CD14-positive monocyte (primary cell): Measurements from ENCODE around the gene FAM98B. TPM values are rescaled to one million over a fixed set of nuclear protein-coding genes. Genes with fewer than 3 reads are reported as not detected.

Source experiments
- DNase-seq, 3 donors: peaks; one replicate each; pipeline ENCODE4 v3.0.0-alpha.2; 2011 to 2022
- H2AFZ ChIP-seq: 2 replicates; pipeline ENCODE4 v1.6.0; 2012; ENCODE audit warnings: mild to moderate bottlenecking, low read depth, low read length, inconsistent platforms; ENCODE audit not compliant: insufficient read depth, poor library complexity, severe bottlenecking
- H3K27ac ChIP-seq, 2 donors: 1 replicate in 1 of 2; 2 replicates in 1 of 2; pipeline ENCODE4 v1.5.1; 2012 to 2013; ENCODE audit warnings: low read length in 2 of 2, control low read depth in 1 of 2, inconsistent platforms in 1 of 2, low read depth in 1 of 2, mild to moderate bottlenecking in 1 of 2
- H3K27me3 ChIP-seq, 2 donors: one replicate each; pipeline versions ENCODE4 v1.6.0 to v1.6.1; 2011 to 2013; ENCODE audit warnings: low read length in 2 of 2; ENCODE audit not compliant: control insufficient read depth in 2 of 2, insufficient read depth in 2 of 2
- H3K36me3 ChIP-seq, 2 donors: replicated peaks in 1 of 2; 1 replicate in 1 of 2; 2 replicates in 1 of 2; pipeline versions ENCODE4 v1.5.1 to v1.6.1; 2012 to 2013; ENCODE audit warnings: low read length in 2 of 2, control low read depth in 1 of 2, inconsistent platforms in 1 of 2, mild to moderate bottlenecking in 1 of 2; ENCODE audit not compliant: insufficient read depth in 2 of 2, control insufficient read depth in 1 of 2
- H3K4me1 ChIP-seq, 2 donors: 1 replicate in 1 of 2; 2 replicates in 1 of 2; pipeline versions ENCODE4 v1.5.1 to v1.6.1; 2012 to 2013; ENCODE audit warnings: low read length in 2 of 2, control low read depth in 1 of 2, inconsistent platforms in 1 of 2, mild to moderate bottlenecking in 1 of 2, moderate library complexity in 1 of 2; ENCODE audit not compliant: insufficient read depth in 2 of 2, control insufficient read depth in 1 of 2
- H3K4me2 ChIP-seq: replicated peaks from 2 replicates; pipeline ENCODE3; 2012; ENCODE audit warnings: low read length, moderate library complexity, mild to moderate bottlenecking; ENCODE audit not compliant: poor library complexity, severe bottlenecking; ENCODE audit errors: extremely low read depth
- H3K4me3 ChIP-seq, 3 experiments: fragments of 200-600 bp in 1 of 3; sonication (generic) in 1 of 3; replicated peaks in 1 of 3; 1 replicate in 2 of 3; 2 replicates in 1 of 3; pipeline ENCODE4 v1.5.1; 2011 to 2013; ENCODE audit warnings: low read length in 3 of 3, mild to moderate bottlenecking in 3 of 3, control low read depth in 2 of 3, low read depth in 2 of 3, inconsistent platforms in 1 of 3, moderate library complexity in 1 of 3
- H3K79me2 ChIP-seq: 2 replicates; pipeline ENCODE4 v1.6.0; 2012; ENCODE audit warnings: mild to moderate bottlenecking, control low read depth, inconsistent platforms, low read length, moderate library complexity; ENCODE audit not compliant: insufficient read depth
- H3K9ac ChIP-seq: 2 replicates; pipeline ENCODE4 v1.6.0; 2017; ENCODE audit warnings: low read length, mild to moderate bottlenecking; ENCODE audit not compliant: insufficient read depth, poor library complexity, severe bottlenecking
- H3K9me3 ChIP-seq, 2 donors: replicated peaks in 1 of 2; 1 replicate in 1 of 2; 2 replicates in 1 of 2; pipeline versions ENCODE4 v1.5.1 to v1.6.1; 2012 to 2013; ENCODE audit warnings: low read length in 2 of 2, control low read depth in 1 of 2; ENCODE audit not compliant: control insufficient read depth in 1 of 2, insufficient read depth in 1 of 2
- H4K20me1 ChIP-seq: 2 replicates; pipeline ENCODE4 v1.6.0; 2012; ENCODE audit warnings: mild to moderate bottlenecking, low read length, control low read depth, moderate library complexity; ENCODE audit not compliant: insufficient read depth
- H3K27ac Mint-ChIP-seq, 7 donors: one replicate each; pipeline ENCODE4 v1.8.0; 2020; ENCODE audit warnings: mild to moderate bottlenecking in 7 of 7, mixed read lengths in 7 of 7, moderate library complexity in 6 of 7, inconsistent platforms in 2 of 7
- H3K27me3 Mint-ChIP-seq, 3 donors: one replicate each; pipeline ENCODE4 v1.8.0; 2021 to 2022; ENCODE audit warnings: low read depth in 3 of 3, mild to moderate bottlenecking in 3 of 3, mixed read lengths in 3 of 3, moderate library complexity in 3 of 3, inconsistent platforms in 1 of 3
- H3K36me3 Mint-ChIP-seq, 2 donors: one replicate each; pipeline ENCODE4 v1.8.0; 2020; ENCODE audit warnings: mixed read lengths in 2 of 2, inconsistent platforms in 1 of 2, mild to moderate bottlenecking in 1 of 2
- H3K4me1 Mint-ChIP-seq: one replicate; pipeline ENCODE4 v1.8.0; 2020; ENCODE audit warnings: mild to moderate bottlenecking, mixed read lengths
- H3K4me3 Mint-ChIP-seq, 2 donors: one replicate each; pipeline ENCODE4 v1.8.0; 2020; ENCODE audit warnings: mild to moderate bottlenecking in 2 of 2, mixed read lengths in 2 of 2, moderate library complexity in 1 of 2
- H3K9me3 Mint-ChIP-seq, 7 donors: one replicate each; pipeline ENCODE4 v1.8.0; 2020 to 2022; ENCODE audit warnings: mixed read lengths in 7 of 7, mild to moderate bottlenecking in 6 of 7, moderate library complexity in 6 of 7, inconsistent platforms in 2 of 7
- CTCF ChIP-seq: fragments of 200-600 bp; IDR thresholded peaks from one replicate; pipeline ENCODE4 v1.8.0; 2022; ENCODE audit warnings: antibody characterized with exemption, mild to moderate bottlenecking
- WGBS: methylation state at CpG from one replicate; pipeline ENCODE4 v1.1.5; 2013; ENCODE audit warnings: missing lambda C conversion rate; ENCODE audit not compliant: insufficient coverage; 5-methylcytosine and 5-hydroxymethylcytosine counted together
- intact Hi-C, 2 donors: fragments of 100-400 bp; cut with micrococcal nuclease; formaldehyde crosslinking; loops; one replicate each; pipeline versions ENCODE4 v1.15.0 to v1.15.1; 2023
- polyA plus RNA-seq, 3 donors: library from polyadenylated mRNA; depleted of rRNA in 1 of 3; unstranded in 2 of 3; stranded (reverse) in 1 of 3; fragments of 300-500 nt in 2 of 3; fragments of >200 nt in 1 of 3; fragmentation: Illumina TruSeq in 2 of 3; gene quantifications; 1 replicate in 2 of 3; 2 replicates in 1 of 3; pipeline ENCODE4 v1.2.3, GENCODE V29; 2012 to 2021

Gene FAM98B
- polyA plus RNA-seq, 3 donors: 0.41 to 1.3 (median 0.69) TPM

GRCh38 chr15:38528294-38528693 lies 74.4 kb downstream of the FAM98B start:
- no peak overlapping the region for H3K27ac Mint-ChIP-seq
- no peaks in the 10 kb centered on the region for H3K36me3 Mint-ChIP-seq
- Histone ChIP-seq H3K4me2 (no peak overlapping the region), H4K20me1 (no peaks in the 10 kb centered on the region), H3K27ac (no peak overlapping the region), H3K27me3 (no peaks in the 10 kb centered on the region), H3K9ac (no peak overlapping the region), H3K9me3 (no peaks in the 10 kb centered on the region), H3K36me3 (no peaks in the 10 kb centered on the region), H3K4me1 (no peaks in the 10 kb centered on the region), H3K4me3 (no peak overlapping the region), H2AFZ (no peak overlapping the region), H3K79me2 (no peaks in the 10 kb centered on the region)
- WGBS: no CpG with 5 or more reads among the region's 1 CpG
- peaks cover 0 to 3% (median 0%) of the 10 kb centered on the region in 3 donors for H3K27me3 Mint-ChIP-seq
- no peak overlapping the region for H3K4me3 Mint-ChIP-seq
- no peak for TF ChIP-seq CTCF
- no peak for DNase-seq
- intact Hi-C loops: no loop called here
- H3K9me3 Mint-ChIP-seq: peaks cover 0 to 5% (median 0%) of the 10 kb centered on the region in 7 donors
- H3K4me1 Mint-ChIP-seq: no peaks in the 10 kb centered on the region

GRCh38 chr15:38530113-38530512 lies 76.2 kb downstream of the FAM98B start:
- Histone ChIP-seq H3K4me2 (no peak overlapping the region), H2AFZ (no peak overlapping the region), H3K27me3 (no peaks in the 10 kb centered on the region), H3K4me1 (no peaks in the 10 kb centered on the region), H3K4me3 (no peak overlapping the region), H3K27ac (no peak overlapping the region), H3K9ac (no peak overlapping the region), H3K79me2 (no peaks in the 10 kb centered on the region), H4K20me1 (no peaks in the 10 kb centered on the region), H3K36me3 (no peaks in the 10 kb centered on the region), H3K9me3 (no peaks in the 10 kb centered on the region)
- Mint-ChIP-seq H3K36me3 (no peaks in the 10 kb centered on the region), H3K9me3 (peaks cover 0 to 3% (median 0%) of the 10 kb centered on the region in 7 donors), H3K4me3 (no peak overlapping the region), H3K4me1 (no peaks in the 10 kb centered on the region), H3K27ac (no peak overlapping the region), H3K27me3 (peaks cover 0 to 3% (median 0%) of the 10 kb centered on the region in 3 donors)
- DNase-seq: no peak
- intact Hi-C loops: no loop called here
- TF ChIP-seq CTCF: no peak
- no CpG with 5 or more reads among the region's 1 CpG for WGBS
